GM18526 (cell line): ENCODE measurements around the gene EYS.

Experiments
- POLR2A ChIP-seq: IDR thresholded peaks from 3 replicates; pipeline ENCODE4 v1.6.1; 2011; ENCODE audit not compliant: insufficient read length; ENCODE audit errors: extremely low read depth

The EYS gene

GRCh38 chr6:64912966-64913365, 794.1 kb downstream of the EYS start:
- no peak for TF ChIP-seq POLR2A

DNA sequence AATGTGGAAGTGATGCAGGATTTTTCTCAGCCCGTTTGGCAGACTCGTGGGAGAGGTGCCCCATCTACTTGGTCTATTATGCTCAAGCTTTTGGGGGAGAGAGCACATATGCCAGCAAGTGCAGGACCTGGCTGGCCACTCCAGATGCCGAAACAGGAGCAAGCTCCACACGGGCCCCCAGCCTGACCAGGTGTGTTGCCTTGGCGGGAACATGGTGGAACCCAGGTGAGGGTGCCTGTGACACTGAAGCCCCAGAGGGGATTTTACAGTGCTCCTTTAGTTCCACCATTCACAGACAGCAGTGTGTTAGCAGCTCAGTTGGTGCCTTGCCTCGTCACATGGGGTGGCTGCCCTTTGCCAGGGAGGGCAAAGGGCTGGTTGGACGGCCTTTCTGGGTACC, 798.9 kb downstream of the EYS start:
- TF ChIP-seq POLR2A, result no peak

DNA sequence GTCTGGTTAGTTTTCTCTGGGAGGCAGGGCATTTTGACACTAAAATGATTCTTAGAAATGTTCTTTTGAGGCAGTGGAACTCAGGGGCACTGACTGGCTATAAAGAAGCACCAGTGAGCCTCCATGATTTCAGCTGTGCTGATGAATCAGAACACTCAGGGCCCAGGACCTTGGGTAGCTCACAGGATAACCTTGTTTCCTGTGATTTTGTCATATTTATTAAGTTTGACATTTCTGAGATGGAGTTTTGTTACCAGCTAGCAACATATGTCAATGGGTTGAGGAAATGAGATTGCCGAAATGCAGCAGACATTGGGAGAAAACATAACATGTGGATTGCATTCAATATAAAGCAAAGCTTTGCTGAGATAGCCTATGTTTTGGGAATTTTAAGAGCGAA, 802.4 kb downstream of the EYS start:
- TF ChIP-seq POLR2A, result no peak

GRCh38 chr6:64902596-64902995, 804.4 kb downstream of the EYS start:
- no peak for TF ChIP-seq POLR2A

DNA sequence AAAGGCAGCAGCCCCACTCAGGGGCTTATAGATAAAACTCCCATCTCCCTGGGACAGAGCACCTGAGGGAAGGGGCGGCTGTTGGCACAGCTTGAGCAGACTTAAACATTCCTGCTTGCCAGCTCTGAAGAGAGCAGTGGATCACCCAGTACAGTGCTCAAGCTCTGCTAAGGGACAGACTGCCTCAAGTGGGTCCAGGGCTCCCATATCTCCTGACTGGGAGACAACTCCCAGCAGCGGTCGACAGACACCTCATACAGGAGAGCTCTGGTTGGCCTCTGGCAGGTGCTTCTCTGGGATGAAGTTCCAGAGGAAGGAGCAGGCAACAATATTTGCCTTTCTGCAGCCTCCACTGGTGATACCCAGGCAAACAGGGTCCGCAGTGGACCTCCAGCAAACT, 810.1 kb downstream of the EYS start:
- no peak for TF ChIP-seq POLR2A

DNA sequence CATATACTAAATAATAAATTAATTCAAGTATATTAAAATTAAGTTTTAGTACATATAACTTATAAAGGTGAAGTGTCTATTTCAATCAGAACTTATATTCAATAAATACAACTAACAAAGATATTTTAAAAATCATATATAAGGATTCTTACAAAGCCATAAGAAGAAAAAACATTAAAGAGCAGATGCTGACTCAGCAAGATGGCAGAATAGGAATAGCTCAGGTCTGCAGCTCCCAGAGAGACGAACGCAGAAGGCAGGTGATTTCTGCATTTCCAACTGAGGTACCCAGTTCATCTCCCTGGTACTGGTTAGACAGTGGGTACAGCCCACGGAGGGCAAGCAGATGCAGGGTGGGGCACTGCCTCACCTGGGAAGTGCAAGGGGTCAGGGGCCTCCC, 811.1 kb downstream of the EYS start:
- TF ChIP-seq POLR2A, result no peak

DNA sequence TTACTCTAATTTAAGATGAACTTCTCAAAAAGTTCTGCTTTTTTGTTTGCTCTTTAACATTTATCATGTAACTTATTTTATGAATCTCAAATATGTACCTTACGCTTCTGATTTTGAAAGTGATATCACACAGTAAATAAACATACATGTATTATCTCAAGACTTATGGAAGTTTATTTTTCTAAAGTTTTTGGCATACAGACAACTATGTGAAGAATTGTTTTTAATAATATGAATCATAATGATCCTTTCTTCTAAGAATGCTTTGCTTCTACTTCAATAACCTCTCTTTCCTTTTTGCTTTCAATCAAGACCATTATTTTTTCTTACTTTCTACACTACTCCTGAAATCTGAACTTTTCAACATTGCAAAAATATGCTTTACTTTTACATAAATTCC, 816.4 kb downstream of the EYS start:
- no peak for TF ChIP-seq POLR2A

DNA sequence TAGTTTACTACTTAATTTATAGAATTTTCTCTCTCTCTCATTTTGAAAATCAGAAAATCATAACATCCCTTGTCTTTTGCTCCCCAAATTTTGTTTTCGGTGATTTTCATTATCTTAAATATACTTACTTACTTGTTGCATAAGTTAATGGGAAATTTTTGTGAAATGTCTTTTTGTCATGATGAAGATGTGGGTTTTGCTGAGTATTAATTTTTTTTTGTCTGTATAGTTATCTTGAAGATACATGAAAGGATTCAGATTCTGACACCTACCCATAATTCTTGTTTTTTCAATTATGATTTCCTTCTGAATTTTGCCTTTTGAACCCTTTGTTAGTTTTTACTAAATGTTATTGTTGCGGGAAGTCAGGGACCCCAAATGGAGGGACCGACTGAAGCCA, 817.9 kb downstream of the EYS start:
- no peak for TF ChIP-seq POLR2A

- TF ChIP-seq POLR2A, result no peak
Observed at GRCh38 chr6:64874776-64875175, 832.2 kb downstream of the EYS start.

DNA sequence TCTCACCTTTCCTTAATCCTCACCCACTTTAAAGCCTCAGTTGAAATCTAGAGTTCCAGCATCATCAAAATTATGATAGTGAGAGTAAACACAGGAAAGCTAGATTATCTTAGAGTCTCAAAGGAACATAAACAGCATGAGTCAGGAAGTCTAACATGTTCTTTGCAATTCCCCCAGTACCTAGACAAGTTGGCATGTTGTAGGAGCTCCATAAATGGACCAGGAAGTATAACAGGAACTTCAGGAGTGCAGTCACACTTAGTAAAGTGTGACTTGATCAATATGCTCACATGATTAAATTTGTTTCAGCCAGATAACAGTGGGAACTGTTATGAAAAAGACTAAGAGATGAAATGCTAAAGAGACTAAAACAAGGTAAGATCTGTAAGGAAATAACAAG, 834.4 kb downstream of the EYS start:
- TF ChIP-seq POLR2A, result no peak

- no peak for TF ChIP-seq POLR2A
Observed at GRCh38 chr6:64861039-64861651, 845.9 kb downstream of the EYS start.

DNA sequence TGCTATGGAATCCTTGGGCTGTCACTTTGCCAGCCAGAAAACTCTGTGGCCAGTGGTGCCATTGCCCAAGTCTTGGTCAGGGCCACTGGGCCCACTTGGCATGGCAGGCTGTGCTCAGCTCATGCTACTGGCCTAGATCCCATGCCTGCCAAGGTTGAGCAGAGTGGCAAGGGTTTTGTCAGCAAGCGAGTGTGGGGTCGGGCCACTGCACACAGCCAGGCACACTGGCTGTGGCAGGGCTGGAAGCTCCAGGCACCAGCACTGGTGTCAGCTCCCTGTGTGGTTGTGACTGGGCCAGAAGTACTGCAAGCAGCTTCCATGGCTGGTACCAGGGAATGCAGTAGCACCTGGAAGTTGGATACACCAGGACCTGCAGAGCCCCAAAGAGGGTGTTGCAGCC, 846.8 kb downstream of the EYS start:
- TF ChIP-seq POLR2A, result no peak

- no peak for TF ChIP-seq POLR2A
Observed at GRCh38 chr6:64850121-64850520, 856.9 kb downstream of the EYS start.

DNA sequence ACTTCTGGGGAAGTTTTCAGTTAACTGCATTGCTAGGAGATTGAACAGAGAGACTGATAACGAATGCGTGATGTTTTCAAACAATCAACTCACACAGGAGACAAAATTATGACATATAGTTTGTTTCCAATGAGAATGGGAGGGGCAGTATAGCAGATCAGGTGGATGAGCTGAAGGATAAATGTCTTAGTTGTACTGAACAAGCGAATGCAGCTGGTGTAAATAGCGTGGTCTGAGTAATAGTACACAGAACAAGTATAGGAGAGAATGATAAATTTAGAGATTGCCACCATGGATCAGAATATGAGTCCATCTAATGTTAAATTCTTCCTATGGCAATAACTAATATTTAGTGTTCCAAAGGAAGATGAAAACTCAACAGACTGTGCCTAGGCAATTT, 858.6 kb downstream of the EYS start:
- TF ChIP-seq POLR2A, result no peak

DNA sequence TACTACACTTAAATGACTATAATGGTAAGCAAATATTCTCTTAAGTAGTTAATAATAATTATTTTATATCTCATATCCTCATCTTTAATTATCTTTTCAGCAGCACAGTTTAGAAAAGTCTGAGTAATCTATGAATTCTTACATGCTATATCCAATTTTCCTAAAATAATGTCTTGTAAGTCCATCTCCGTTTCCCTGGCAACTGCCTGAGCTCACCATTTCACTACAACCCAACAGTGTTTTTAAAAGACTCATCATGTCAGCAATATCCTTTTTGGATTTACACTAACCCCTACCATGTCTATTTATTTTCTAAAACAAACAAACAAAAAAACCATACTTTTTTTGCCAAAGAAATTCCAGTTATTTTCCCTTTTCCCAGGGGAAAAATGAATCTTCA, 859.6 kb downstream of the EYS start:
- no peak for TF ChIP-seq POLR2A

DNA sequence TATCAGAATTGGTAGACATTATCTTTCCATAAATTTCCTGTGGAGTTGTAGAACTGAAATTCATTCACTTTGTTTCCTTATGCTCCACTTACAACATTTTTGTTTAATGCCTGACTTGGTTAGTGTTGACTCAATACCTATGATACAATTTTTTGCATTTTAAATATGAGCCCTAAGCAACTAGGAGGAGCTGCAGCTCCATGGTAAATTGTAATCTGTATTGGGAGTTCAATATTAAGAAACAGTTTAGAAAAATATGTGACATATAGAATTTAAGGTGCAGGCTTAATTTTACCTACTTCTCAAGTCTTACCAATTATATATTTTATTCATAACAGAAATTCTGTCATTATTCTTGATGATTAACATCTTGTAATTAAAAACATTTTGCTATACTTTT, 868.3 kb downstream of the EYS start:
- no peak for TF ChIP-seq POLR2A

- TF ChIP-seq POLR2A, result no peak
Observed at GRCh38 chr6:64831680-64832079, 875.3 kb downstream of the EYS start.

- TF ChIP-seq POLR2A, result no peak
Observed at GRCh38 chr6:64817525-64817924, 889.5 kb downstream of the EYS start.
